A549 treated with RU486 at 1 μM for 4 hours (cell line): ENCODE data around the gene KLHL42. TPM values are rescaled to one million over a fixed set of nuclear protein-coding genes. Genes with fewer than 3 reads are reported as not detected.

Experiments used
- total RNA-seq: library from RNA; stranded (reverse); fragments of 200-300 nt; extraction: Qiagen RNA extraction; gene quantifications from 5 replicates; pipeline ENCODE4 v1.2.3, GENCODE V29; 2022; ENCODE audit warnings: low read depth

The KLHL42 gene, protein sequence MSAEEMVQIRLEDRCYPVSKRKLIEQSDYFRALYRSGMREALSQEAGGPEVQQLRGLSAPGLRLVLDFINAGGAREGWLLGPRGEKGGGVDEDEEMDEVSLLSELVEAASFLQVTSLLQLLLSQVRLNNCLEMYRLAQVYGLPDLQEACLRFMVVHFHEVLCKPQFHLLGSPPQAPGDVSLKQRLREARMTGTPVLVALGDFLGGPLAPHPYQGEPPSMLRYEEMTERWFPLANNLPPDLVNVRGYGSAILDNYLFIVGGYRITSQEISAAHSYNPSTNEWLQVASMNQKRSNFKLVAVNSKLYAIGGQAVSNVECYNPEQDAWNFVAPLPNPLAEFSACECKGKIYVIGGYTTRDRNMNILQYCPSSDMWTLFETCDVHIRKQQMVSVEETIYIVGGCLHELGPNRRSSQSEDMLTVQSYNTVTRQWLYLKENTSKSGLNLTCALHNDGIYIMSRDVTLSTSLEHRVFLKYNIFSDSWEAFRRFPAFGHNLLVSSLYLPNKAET
- total RNA-seq, result 13.0 to 20.2 TPM (median 17.8 TPM) in 5 replicates

DNA sequence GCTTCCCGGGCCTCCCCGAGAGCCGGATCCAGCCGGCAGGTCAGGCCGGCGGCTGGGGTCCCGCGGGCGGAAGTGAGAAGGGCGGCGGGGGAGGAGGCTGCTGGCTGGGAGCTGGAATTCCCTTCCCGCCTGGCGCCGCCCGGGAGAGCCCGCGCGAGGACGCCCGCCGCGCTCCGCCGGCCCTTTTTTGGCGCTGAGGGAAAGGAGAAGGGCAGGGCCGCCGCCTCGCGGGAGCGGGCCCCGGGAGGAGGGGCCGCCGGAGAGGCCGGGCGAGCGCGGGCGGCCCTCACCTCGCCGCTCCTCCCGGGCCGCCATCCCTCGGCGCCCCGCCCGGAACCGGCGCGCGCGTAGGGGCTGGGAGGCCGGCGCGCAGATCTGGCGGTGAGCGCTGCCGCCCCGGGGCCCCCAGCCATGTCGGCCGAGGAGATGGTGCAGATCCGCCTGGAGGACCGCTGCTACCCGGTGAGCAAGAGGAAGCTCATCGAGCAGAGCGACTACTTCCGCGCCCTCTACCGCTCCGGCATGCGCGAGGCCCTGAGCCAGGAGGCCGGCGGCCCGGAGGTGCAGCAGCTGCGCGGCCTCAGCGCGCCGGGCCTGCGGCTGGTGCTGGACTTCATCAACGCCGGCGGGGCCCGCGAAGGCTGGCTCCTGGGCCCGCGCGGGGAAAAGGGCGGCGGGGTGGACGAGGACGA, at the start of gene KLHL42, which contains the start of gene MANSC4:
Gene KLHL42, plus strand, starts transcription at position 314 of the 692 bp plus-strand sequence. Its CDS starts 98 bp downstream, at position 412.
Gene MANSC4, minus strand, starts transcription at position 317 of the 692 bp plus-strand sequence. CDS start 8,960 bp downstream, outside the sequence.

Other genes starting within 250 kb of the KLHL42 start
- gene REP15, start 83.8 kb upstream of the KLHL42 start, total RNA-seq, result 0.12 to 0.65 TPM (median 0.40 TPM) in 4 of 5 replicates, not detected in the other
- gene MRPS35, start 69.4 kb upstream of the KLHL42 start, total RNA-seq, result 76.1 to 108 TPM (median 98.4 TPM) in 5 replicates
- not detected in 5 replicates for gene MANSC4, start within 50 bp of the KLHL42 start, total RNA-seq
- gene PTHLH, start 192.5 kb downstream of the KLHL42 start, total RNA-seq, result 33.7 to 38.2 TPM (median 35.7 TPM) in 5 replicates